MV-4-11 (cell line): ENCODE results near the gene RMDN2.

Source experiments
- DNase-seq: peaks from one replicate; lab custom pipeline; 2025; lab: John Stamatoyannopoulos, UW

The RMDN2 gene

GRCh38 chr2:37925063-37925897 lies at the start of gene RMDN2:
Gene RMDN2, plus strand, starts transcription at chr2:37925287. Its CDS starts 3,991 bp downstream, at chr2:37929278.
- peak; percentile 84 for DNase-seq

GRCh38 chr2:37875403-37875906 lies 49.6 kb upstream of the RMDN2 start:
- no peak for DNase-seq

GRCh38 chr2:37876227-37876626 lies 48.9 kb upstream of the RMDN2 start:
- DNase-seq: no peak

- peak; percentile 62 for DNase-seq
These were observed 47.4 kb upstream of the RMDN2 start for GRCh38 chr2:37877457-37878315.

- no peak for DNase-seq
These were observed 46.6 kb upstream of the RMDN2 start for GRCh38 chr2:37878536-37878935.

- DNase-seq: no peak
These were observed 44.5 kb upstream of the RMDN2 start for GRCh38 chr2:37880551-37880950.

GRCh38 chr2:37881397-37881796 lies 43.7 kb upstream of the RMDN2 start:
- DNase-seq: no peak

- no peak for DNase-seq
These were observed 43.1 kb upstream of the RMDN2 start for GRCh38 chr2:37882036-37882435.

GRCh38 chr2:37883518-37883917 lies 41.6 kb upstream of the RMDN2 start:
- no peak for DNase-seq

GRCh38 chr2:37885329-37885993 lies 39.6 kb upstream of the RMDN2 start:
- DNase-seq: no peak

GRCh38 chr2:37886745-37887144 lies 38.3 kb upstream of the RMDN2 start:
- no peak for DNase-seq

- DNase-seq: no peak
These were observed 37.8 kb upstream of the RMDN2 start for GRCh38 chr2:37887286-37887685.

- DNase-seq: peak; percentile 47
These were observed 34.1 kb upstream of the RMDN2 start for GRCh38 chr2:37890893-37891495.

GRCh38 chr2:37891846-37892435 lies 33.1 kb upstream of the RMDN2 start:
- no peak for DNase-seq

GRCh38 chr2:37892436-37893114 lies 32.5 kb upstream of the RMDN2 start:
- peak; percentile 97 for DNase-seq

GRCh38 chr2:37893327-37893726 lies 31.8 kb upstream of the RMDN2 start:
- DNase-seq: no peak

- DNase-seq: peak; percentile 51
These were observed 31.0 kb upstream of the RMDN2 start for GRCh38 chr2:37894047-37894446.

GRCh38 chr2:37894601-37895000 lies 30.5 kb upstream of the RMDN2 start:
- no peak for DNase-seq

GRCh38 chr2:37895140-37895539 lies 29.9 kb upstream of the RMDN2 start:
- DNase-seq: peak; percentile 92

GRCh38 chr2:37896319-37896718 lies 28.8 kb upstream of the RMDN2 start:
- peak; percentile 14 for DNase-seq

GRCh38 chr2:37897511-37897910 lies 27.6 kb upstream of the RMDN2 start:
- DNase-seq: no peak
